Hepatocyte (in vitro differentiated cells): ENCODE data around the gene H2AZ2.
"Not testable (repeated sequence)": the region's sequence is repeated elsewhere in the genome, so short reads cannot be mapped to it uniquely, and the experiment has no call there.

Source experiments
- EZH2 ChIP-seq: fragments of 200-600 bp; sonication (generic); IDR thresholded peaks from 2 replicates; pipeline ENCODE4 v1.6.1; 2016; ENCODE audit warnings: antibody characterized with exemption, mild to moderate bottlenecking, borderline replicate concordance
- TF ChIP-seq, protein P1 (sequence below): fragments of 200-600 bp; sonication (generic); IDR thresholded peaks from 2 replicates; pipeline ENCODE4 v1.5.1; 2016; ENCODE audit warnings: antibody characterized with exemption, mild to moderate bottlenecking; ENCODE audit not compliant: poor library complexity

DNA sequence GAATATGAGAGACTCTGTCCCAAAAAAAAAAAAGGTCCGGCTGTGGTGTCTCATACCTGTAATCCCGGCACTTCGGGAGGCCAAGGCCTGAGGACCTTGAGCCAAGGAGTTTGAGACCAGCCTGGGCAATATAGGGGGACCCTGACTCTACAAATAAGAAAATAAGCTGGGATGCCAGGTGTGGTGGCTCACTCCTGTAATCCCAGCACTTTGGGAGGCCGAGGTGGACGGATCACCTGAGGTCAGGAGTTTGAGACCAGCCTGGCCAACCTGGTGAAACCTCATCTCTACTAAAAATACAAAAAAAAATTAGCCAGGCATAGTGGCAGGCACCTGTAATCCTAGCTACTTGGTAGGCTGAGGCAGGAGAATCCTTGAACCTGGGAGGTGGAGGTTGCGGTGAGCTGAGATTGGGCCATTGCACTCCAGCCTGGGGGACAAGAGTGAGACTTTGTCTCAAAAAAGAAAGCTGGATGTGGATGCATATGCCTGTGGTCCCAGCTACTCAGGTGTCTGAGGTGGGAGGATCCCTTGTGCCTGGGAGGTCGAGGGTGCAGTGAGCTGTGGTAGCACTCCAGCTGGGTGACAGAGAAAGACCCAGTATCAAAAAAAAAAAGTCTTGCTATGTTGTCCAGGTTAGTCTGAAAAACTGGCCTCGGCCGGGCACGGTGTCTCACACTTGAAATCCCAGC lies 43.9 kb downstream of the H2AZ2 start:
- TF ChIP-seq, protein P1, sequence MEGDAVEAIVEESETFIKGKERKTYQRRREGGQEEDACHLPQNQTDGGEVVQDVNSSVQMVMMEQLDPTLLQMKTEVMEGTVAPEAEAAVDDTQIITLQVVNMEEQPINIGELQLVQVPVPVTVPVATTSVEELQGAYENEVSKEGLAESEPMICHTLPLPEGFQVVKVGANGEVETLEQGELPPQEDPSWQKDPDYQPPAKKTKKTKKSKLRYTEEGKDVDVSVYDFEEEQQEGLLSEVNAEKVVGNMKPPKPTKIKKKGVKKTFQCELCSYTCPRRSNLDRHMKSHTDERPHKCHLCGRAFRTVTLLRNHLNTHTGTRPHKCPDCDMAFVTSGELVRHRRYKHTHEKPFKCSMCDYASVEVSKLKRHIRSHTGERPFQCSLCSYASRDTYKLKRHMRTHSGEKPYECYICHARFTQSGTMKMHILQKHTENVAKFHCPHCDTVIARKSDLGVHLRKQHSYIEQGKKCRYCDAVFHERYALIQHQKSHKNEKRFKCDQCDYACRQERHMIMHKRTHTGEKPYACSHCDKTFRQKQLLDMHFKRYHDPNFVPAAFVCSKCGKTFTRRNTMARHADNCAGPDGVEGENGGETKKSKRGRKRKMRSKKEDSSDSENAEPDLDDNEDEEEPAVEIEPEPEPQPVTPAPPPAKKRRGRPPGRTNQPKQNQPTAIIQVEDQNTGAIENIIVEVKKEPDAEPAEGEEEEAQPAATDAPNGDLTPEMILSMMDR = not testable (repeated sequence)
- TF ChIP-seq EZH2 = not testable (repeated sequence)
